PFSK-1 (cell line): Measurements from ENCODE around the gene CAMKK2.

ENCODE experiments used
- FOXP2 ChIP-seq: optimal IDR thresholded peaks from 2 replicates; pipeline ENCODE3; 2011; ENCODE audit warnings: borderline replicate concordance, control low read depth, inconsistent platforms; ENCODE audit not compliant: insufficient read depth; ENCODE audit errors: extremely low read length, extremely low read depth
- POLR2AphosphoS5 ChIP-seq: IDR thresholded peaks from 2 replicates; pipeline ENCODE4 v1.6.1; 2012; ENCODE audit warnings: low read depth, mild to moderate bottlenecking, control low read depth, low read length, moderate library complexity
- SIN3A ChIP-seq: IDR thresholded peaks from 2 replicates; pipeline ENCODE4 v1.6.1; 2012; ENCODE audit warnings: mild to moderate bottlenecking, low read length, moderate library complexity, borderline replicate concordance; ENCODE audit not compliant: insufficient read depth
- TAF1 ChIP-seq: IDR thresholded peaks from 2 replicates; pipeline ENCODE4 v1.6.1; 2012; ENCODE audit warnings: low read length, control low read depth, borderline replicate concordance; ENCODE audit not compliant: insufficient read depth
- TF ChIP-seq, protein P1 (sequence below), 2 experiments: IDR thresholded peaks; 2 replicates each; pipeline versions ENCODE4 v1.6.1 to v1.8.0; 2011 to 2012; ENCODE audit warnings: low read depth in 2 of 2, low read length in 2 of 2, control low read depth in 1 of 2, inconsistent platforms in 1 of 2, mild to moderate bottlenecking in 1 of 2, moderate library complexity in 1 of 2; ENCODE audit not compliant: insufficient read depth in 1 of 2

The CAMKK2 gene

DNA sequence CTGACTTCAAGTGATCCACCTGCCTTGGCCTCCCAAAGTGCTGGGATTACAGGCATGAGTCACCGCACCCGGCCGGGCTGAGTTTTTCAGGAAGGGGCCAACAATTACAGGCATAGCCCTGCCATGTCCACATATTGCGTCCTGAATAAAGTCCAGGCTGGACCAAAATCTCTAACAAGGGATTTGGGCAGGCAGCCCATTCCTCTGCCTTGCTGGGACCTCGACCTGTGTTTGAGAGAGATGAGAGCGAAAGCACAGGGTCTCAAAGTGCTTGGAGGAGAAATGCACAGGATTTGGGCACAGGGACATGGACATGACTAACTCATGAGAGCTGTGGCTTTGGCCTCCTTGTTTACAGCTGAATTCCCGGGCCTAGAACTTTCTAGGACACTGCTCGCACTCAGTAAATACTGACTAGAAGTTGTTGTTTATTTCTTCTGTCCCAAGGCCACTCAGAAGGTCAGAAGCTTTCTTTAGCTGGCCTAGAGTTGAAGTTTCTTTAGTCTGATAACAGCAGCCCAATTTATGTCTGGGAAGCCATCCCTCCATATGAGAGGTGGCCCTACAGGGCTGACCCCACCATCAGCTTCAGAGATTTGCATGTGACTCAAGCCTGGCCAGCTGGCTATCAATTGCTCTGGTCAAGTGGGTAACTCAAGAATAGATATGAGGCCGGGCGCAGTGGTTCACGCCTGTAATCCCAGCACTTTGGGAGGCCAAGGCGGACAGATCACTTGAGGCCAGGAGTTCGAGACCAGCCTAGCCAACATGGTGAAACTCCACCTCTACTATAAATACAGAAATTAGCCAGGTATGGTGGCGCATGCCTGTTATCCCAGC is 11.7 kb downstream of the CAMKK2 start:
- TF ChIP-seq TAF1 (no peak), POLR2AphosphoS5 (no peak), SIN3A (no peak), FOXP2 (no peak)
- TF ChIP-seq, protein P1, sequence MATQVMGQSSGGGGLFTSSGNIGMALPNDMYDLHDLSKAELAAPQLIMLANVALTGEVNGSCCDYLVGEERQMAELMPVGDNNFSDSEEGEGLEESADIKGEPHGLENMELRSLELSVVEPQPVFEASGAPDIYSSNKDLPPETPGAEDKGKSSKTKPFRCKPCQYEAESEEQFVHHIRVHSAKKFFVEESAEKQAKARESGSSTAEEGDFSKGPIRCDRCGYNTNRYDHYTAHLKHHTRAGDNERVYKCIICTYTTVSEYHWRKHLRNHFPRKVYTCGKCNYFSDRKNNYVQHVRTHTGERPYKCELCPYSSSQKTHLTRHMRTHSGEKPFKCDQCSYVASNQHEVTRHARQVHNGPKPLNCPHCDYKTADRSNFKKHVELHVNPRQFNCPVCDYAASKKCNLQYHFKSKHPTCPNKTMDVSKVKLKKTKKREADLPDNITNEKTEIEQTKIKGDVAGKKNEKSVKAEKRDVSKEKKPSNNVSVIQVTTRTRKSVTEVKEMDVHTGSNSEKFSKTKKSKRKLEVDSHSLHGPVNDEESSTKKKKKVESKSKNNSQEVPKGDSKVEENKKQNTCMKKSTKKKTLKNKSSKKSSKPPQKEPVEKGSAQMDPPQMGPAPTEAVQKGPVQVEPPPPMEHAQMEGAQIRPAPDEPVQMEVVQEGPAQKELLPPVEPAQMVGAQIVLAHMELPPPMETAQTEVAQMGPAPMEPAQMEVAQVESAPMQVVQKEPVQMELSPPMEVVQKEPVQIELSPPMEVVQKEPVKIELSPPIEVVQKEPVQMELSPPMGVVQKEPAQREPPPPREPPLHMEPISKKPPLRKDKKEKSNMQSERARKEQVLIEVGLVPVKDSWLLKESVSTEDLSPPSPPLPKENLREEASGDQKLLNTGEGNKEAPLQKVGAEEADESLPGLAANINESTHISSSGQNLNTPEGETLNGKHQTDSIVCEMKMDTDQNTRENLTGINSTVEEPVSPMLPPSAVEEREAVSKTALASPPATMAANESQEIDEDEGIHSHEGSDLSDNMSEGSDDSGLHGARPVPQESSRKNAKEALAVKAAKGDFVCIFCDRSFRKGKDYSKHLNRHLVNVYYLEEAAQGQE (IDR thresholded peaks at IDR 0.05; ENCODE audit: insufficient read depth in 1 of 2, low read depth in 2 of 2, low read length in 2 of 2), result no peak

DNA sequence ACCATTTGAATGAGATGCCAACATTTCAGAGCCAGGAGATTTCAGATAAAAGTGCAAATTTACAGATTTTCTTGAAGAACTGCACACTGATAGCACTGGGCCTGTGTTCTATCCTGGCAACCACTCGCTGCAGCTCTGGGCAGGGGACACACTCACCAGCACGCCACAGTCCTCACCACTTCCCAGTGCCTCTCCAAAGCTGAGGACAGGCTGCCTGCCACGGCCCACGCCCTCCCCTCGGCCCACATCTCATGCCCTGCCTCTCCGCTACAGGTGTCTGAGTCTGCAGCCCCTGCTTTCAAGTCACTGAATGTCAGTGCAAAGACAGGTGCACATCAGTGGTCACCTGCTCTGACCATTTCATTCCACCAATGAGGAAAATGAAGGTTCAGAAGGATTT is 12.7 kb downstream of the CAMKK2 start:
- TF ChIP-seq TAF1 (no peak), SIN3A (no peak), FOXP2 (no peak), POLR2AphosphoS5 (no peak)
- TF ChIP-seq, protein P1 (IDR thresholded peaks at IDR 0.05; ENCODE audit: insufficient read depth in 1 of 2, low read depth in 2 of 2, low read length in 2 of 2), result no peak

DNA sequence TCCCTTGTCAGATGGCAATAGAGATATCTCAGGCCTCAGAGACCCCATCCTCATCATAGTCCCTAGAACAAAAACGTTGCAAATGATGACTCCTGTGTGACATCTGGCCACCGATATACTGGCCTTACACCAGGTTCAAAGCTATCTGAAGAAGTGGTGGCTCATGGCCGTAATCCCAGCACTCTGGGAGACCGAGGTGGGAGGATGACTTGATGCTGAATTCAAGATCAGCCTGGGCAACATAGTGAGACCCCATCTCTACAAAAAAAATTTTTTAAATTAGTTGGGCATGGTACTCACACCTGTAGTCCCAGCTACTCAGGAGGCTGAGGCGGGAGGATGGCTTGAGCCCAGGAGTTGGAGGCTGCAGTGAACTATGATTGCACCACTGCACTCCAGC is 13.1 kb downstream of the CAMKK2 start:
- TF ChIP-seq, protein P1 (IDR thresholded peaks at IDR 0.05; ENCODE audit: insufficient read depth in 1 of 2, low read depth in 2 of 2, low read length in 2 of 2), result no peak
- no peak for TF ChIP-seq SIN3A
- TF ChIP-seq FOXP2, result no peak
- TF ChIP-seq POLR2AphosphoS5, result no peak
- TF ChIP-seq TAF1, result no peak

DNA sequence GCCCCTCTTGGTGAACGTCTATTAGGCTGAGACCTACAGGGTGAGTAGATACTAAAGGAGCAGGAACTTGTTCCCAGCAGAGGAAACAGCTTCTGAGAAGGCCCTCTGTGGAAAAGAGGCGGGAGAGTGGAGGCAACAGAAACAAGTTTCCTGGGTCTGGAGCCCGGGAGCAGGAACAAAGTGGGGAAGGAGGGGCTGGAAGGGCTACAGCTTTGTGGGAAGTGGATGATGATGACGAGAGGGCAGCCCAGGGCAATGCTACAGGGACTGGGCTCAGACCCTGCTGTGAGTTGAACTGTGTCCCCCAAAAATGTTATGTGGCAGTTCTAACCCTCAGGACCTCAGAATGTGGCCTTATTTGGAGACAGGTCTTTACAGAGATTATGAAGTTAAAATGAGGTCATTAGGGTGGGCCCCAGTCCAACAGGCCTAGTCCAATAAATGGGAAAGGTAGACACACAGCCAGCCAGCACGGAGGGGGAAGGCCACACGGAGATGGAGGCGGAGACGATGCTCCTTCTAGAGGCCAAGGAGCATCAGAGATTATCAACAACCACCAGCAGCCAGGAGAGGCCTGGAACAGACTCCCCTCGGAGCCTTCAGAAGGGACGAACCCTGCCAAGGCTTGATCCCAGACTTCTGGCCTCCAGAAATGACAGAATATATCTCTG is 14.3 kb downstream of the CAMKK2 start:
- TF ChIP-seq SIN3A, result no peak
- no peak for TF ChIP-seq TAF1

DNA sequence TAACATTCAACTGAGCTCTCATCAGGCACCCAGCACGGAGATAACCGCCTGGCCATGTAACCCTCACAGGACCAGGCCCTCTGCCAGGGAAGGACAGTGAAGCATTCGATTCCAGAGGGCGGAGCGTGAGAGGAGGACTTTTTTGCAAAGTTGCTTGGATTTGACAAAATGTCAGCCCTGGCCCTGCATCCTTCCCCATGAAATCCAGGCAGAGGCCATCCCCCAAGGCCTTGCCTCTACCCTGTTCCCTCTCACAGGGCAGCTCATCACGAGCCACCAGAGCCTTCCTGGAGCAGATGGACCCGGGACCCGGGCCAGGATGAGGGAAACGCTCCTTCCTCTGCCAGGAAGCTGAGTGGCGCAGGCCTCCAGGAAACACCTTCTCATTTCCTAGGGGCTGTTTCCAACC is 17.0 kb downstream of the CAMKK2 start:
- TF ChIP-seq, protein P1 (IDR thresholded peaks at IDR 0.05; ENCODE audit: insufficient read depth in 1 of 2, low read depth in 2 of 2, low read length in 2 of 2), result no peak
- TF ChIP-seq POLR2AphosphoS5 (no peak), TAF1 (no peak), FOXP2 (no peak), SIN3A (no peak)
